ENCODE results near the gene CADPS.

The CADPS gene

DNA sequence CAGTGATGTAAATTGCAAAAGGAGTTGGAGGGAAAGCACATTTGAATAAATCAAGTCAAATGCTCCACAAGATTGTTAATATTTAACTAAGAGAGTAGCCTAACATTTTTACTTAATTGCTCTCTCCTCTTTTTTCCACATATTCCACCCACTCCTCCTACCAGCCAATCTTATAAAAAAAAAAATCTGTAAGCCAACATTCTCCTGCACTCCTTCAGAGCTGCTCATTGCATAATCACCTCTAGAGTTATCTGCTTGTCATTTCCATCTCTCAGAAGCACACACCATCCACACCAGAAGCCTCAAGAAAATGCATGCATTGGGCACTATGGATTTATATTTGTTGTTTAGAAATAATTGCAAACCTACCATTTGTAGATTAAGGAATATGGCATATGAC is 64.1 kb downstream of the CADPS start:
- DNase-seq (ENCODE audit: low spot score) = peak; percentile 73

GRCh38 chr3:62809369-62809768 is 65.8 kb downstream of the CADPS start:
- no peak for DNase-seq (ENCODE audit: low spot score)

GRCh38 chr3:62805580-62806277 is 69.5 kb downstream of the CADPS start:
- DNase-seq (ENCODE audit: low spot score) = no peak

- DNase-seq (ENCODE audit: low spot score) = no peak
These were observed 70.1 kb downstream of the CADPS start for GRCh38 chr3:62805106-62805505.

DNA sequence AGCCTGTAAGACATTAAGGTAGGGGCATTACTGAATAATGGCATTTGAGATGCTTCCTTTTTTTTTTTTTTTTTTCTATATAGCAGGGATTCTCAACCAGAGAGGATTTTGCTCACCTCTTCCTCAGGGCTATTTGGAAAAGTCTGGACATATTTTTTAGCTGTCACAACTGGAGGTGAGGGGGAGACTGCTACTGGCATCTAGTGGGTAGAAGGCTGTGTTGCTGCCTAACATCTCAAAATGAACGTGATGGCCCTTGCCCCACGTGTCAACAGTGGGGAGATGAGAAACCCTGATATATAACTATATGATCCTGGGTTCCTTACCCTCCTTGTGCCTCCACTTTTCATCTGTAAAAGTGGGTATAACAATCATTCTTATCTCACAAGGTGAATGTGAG is 71.9 kb downstream of the CADPS start:
- DNase-seq (ENCODE audit: low spot score) = no peak

DNA sequence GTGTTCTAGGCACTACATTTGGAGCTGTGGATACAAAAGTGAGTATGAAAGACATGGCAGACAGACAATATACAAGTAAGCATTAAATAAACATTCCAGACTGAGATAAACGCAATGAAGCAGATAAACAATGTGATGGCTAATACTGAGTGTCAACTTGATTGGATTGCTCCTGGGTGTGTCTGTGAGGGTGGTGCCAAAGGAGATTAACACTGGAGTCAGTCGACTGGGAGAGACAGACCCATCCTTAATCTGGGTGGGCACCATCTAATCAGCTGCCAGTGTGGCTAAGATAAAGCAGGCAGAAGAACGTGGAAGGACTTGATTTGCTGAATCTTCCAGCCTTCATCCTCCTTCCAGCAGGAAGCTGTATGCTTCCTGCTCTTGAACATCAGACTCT is 77.2 kb downstream of the CADPS start:
- no peak for DNase-seq (ENCODE audit: low spot score)

- no peak for DNase-seq (ENCODE audit: low spot score)
These were observed 78.1 kb downstream of the CADPS start for GRCh38 chr3:62797132-62797531.

DNA sequence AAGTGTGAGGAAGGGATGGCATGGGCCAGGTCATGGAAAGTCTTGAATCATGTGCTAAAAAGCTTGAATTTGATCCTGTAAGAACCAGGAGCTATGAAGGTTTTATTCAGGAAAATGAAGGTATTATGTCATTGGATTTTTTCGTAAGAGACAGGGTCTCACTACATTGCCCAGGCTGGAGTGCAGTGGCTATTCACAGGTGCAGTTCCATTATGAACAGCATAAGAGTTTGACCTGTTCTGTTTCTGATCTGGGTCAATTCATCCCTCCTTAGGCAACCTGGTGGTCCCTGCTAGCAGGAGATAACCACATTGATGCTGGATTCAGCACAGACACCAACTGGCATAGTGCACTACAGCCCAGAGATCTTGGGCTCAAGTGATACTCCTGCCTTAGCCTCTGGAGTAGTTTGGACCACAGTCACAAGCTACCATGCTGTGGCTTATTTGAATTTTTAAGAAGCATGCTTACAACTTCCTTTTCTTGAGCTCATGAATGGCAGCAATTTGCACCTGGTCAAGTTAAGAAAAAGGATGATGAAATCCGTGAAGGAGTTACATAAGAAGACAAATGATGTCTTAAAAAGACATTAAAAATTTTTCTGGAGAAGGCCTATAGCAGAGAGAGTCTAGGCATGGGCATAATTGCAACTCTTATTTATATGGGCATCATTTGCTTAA is 79.1 kb downstream of the CADPS start:
- no peak for DNase-seq (ENCODE audit: low spot score)

GRCh38 chr3:62793946-62794345 is 81.3 kb downstream of the CADPS start:
- no peak for DNase-seq (ENCODE audit: low spot score)

DNA sequence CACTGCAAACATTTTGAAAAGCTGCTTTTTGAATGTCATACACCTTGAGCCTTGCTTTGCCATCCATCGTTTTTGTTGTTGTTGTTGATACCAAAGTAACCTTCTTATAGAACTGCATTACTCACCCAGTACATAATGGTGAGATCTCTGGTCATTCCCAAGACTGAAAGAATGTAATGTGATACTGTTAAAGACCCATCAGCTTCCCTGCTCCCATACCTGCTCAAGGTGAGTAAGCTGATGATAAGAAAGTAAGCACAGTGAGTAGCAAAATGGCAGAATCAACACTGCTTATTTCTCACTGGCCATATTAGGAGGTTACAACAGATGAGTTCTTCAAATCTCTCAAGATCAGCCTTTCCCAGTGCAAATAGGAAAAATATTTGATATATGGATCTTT is 89.8 kb downstream of the CADPS start:
- DNase-seq (ENCODE audit: low spot score) = no peak

GRCh38 chr3:62781121-62781520 is 94.1 kb downstream of the CADPS start:
- DNase-seq (ENCODE audit: low spot score) = no peak

GRCh38 chr3:62777674-62778073 is 97.5 kb downstream of the CADPS start:
- no peak for DNase-seq (ENCODE audit: low spot score)

- DNase-seq (ENCODE audit: low spot score) = no peak
These were observed 98.1 kb downstream of the CADPS start for GRCh38 chr3:62777130-62777529.

DNA sequence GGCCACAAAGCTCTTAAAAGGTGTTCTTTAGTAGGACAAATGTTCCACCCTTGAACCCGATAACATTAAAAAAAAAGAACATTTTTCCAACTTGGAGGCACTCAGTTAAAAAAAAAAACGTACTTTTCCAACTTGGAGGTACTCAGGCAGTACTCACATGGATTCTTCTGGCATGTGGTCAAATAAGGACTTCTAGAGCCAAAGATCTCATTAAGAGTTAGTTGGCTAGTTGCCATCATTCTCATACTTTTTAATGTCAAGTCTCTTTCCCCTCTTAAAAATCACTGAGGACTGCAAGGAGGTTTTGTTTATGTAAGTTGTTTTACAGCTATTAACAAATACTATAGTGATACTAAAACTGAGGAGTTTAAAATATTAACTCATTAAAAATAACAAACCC is 101.0 kb downstream of the CADPS start:
- DNase-seq (ENCODE audit: low spot score) = no peak

DNA sequence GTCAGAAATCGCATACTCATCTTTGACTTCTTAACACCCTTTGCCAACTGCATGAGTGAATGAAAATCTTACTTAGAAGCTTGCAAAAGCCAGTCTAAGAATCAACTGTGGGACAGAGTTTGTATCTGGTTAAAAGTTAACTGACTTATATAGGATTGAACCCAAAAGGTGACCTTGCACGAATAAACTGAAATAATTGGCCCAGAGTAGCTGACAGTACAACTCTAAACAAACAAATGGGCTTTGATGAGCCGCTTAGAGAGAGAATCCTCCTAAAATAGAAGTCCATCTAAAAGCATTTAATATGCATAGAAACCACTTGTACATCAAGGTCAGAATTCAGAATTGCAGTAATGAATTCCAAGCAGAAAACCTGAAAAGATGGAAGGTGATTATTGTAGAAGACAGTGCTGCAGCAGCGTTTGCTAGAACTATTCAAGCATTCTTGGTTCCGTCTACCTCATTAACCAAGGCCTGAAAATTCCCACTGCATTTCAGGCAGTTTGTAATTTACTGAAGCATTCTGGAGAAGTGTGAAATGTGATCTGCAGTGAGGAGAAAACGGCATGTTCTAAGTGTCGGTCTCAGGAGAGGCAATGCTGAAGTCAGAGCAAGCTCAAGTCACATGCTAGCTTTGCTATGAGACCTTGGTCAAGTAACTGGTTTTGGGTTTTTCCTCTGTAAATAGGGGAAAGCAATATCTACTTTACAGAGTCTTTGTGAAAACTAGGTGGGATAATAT is 103.7 kb downstream of the CADPS start:
- no peak for DNase-seq (ENCODE audit: low spot score)

DNA sequence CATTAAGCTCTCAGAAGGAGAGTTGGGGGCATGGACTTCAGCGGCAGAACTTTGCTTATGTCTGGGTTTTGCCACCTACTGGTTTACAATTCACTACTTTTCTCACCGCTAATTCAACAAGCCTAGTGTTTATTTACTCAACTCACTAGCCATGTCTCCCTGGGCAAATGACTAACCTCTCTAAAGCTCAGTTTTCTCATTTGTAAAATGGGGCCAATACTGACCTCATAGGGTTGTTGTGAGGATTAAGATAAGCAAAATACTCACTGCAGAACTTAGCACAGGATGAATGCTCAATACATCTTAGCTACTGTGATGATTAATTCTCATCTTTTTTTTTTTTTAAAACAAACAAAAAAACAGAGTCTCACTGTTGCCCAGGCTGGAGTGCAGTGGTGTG is 106.3 kb downstream of the CADPS start:
- no peak for DNase-seq (ENCODE audit: low spot score)

DNA sequence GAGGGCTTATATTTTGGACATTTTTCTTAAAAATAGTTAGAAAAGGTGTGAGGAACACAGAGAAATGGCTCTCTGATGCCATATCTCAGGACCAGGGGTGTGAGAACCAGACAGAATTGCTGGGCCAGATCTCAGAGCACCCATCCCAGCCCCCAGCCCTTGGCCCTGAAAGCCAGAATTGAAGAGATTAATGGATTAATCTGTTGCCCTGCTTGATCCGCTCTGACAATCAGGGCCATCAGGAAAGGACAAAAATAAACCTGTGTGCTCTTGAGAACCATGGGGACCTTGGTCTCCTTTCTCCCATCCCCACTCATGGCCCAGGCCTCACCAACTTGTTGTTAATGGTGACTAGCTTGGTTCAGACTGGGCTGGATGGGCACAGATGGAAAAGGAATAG is 113.5 kb downstream of the CADPS start:
- DNase-seq (ENCODE audit: low spot score) = no peak

- no peak for DNase-seq (ENCODE audit: low spot score)
These were observed 113.9 kb downstream of the CADPS start for GRCh38 chr3:62761311-62761710.

- no peak for DNase-seq (ENCODE audit: low spot score)
These were observed 116.7 kb downstream of the CADPS start for GRCh38 chr3:62758296-62759066.

DNA sequence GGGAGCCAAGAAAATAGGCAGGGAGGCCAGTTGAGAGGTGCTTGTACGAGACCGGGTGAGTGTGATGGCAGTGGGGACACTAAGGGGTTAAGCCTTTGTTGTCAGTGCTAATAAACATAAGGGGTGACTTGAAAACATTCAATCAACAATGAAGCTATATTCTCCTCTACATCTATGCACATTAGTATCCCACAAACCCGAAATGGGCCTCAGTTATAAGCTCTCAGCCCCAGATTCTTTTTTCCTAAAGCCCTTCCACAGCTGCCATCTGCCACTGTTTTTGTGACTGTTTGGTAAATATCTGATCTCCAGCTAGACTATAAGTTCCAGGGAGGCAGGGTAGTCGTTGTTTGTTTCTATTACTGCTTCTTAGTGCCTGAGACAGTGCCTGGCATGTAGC is 118.2 kb downstream of the CADPS start:
- DNase-seq (ENCODE audit: low spot score) = no peak

DNA sequence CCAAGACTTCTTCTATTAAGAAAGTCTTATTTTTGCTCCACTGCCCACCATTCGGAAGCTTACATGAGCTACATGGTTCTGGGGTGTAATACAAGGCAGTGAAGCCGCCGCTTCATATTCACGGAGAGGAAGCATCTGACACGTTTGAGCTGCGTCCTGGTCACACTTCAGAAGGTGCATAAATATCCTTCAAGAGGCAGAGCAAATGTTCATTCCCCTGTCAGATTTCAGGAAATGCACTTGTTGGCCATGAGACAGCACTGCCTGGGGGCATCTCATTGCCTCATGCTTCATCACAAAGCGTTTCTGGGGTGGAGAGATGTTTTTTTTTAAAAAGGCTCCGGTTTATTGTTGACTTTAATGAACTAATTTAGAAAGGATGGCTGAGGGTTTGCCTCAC is 119.9 kb downstream of the CADPS start:
- DNase-seq (ENCODE audit: low spot score) = no peak

DNA sequence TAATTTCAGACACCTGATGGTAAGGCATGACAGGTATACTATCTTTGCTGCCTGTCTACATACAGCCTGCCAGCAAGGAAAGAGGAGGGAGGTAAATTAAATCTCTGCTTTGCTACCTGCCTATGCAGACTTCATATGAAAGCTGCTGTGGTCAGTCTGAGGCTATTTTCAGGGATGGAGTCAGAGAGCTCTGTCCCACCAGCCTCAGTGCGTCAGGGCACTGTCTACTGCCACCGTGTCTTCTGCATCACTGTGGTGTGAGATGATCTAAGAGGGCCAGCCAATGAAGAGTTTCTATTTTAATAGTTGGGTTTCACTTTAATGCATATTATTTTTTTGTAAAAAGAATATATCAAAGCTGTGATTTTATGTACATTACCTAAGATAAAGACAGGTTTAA is 125.6 kb downstream of the CADPS start:
- no peak for DNase-seq (ENCODE audit: low spot score)

- DNase-seq (ENCODE audit: low spot score) = no peak
These were observed 126.1 kb downstream of the CADPS start for GRCh38 chr3:62749130-62749529.

All from putamen (tissue), 1 donor.